HG03066 (cell line): ENCODE data around the gene UNC13D.
"Not testable (repeated sequence)": the region's sequence is repeated elsewhere in the genome, so short reads cannot be mapped to it uniquely, and the experiment has no call there.

ENCODE experiments used
- ATAC-seq: cut with Tn5 transposase; IDR thresholded peaks from one replicate; pipeline ENCODE4 v1.9.1; 2021; ENCODE audit warnings: low read depth; ENCODE audit not compliant: unreplicated experiment

UNC13D gene

DNA sequence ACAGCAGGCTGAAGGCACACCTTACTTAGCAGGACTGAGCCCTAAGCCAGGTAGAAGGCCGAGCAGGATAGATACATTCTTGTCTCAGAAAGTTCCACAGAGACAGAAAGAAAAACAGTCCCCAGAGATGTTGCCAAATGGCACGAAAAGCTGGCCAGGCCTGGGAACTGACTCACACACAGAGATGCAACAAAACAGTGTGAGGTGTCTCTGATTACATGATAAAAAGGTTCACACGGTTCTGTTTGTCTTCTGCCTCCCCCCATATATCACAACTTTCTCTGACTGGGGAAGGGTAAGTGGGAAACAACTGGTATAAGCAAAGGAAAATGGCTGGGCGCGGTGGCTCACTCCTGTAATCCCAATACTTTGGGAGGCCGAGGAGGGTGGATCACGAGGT lies 9.2 kb upstream of the UNC13D start:
- no peak for ATAC-seq

DNA sequence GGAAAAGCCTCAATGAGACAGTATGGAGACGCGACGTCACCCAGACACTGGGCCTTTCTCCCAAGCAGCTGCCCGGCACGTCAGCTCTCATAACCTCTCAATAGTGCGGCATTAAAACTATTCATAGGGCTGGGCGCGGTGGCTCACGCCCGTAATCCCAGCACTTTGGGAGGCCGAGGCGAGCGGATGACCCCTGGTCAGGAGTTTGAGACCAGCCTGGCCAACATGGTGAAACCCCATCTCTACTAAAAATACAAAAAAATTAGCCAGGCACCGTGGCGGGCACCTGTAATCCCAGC lies 7.4 kb upstream of the UNC13D start:
- ATAC-seq: not testable (repeated sequence)

GRCh38 chr17:75850928-75851692 lies 6.9 kb upstream of the UNC13D start:
- no peak for ATAC-seq

DNA sequence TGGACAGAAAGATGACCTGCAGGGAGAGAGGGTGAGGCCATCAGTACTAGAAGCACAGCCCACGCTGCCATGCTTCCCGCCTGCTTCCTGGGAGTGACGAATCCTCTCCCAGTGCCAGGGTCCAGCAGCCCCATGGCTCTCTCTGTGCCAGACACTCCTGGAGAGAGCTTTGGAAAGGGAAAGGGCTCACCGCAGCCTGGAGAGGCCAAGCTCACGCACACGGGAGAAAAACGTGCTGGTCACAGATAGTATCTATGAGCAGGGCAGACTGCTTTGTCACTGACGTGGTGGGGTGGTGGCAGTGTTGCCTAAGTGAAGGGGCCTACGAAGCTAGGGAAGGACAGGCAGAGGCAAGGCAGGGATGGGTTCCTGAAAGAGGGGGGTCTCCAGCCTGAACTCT lies 5.5 kb upstream of the UNC13D start:
- ATAC-seq: no peak

DNA sequence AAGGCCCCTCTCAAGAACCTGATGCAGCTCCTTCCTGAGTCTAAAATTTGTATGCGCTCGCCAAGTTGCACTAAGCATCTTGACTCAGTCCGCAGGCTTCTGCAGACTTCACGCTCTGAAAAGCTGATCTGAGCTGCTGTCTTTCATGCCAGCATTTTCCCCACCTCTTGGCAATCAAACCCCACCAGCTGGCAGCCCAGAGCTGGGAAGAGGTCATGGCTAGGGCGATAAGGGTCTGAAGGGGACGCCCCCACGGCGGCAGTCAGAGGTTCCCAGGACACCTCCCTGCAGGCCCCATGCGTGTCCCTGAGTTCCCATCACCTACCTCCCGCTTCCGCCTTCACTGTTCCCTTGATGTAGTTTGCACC lies 5.1 kb upstream of the UNC13D start:
- ATAC-seq: no peak

GRCh38 chr17:75848523-75849278 lies 4.5 kb upstream of the UNC13D start:
- ATAC-seq: no peak

GRCh38 chr17:75847614-75848522 lies 3.7 kb upstream of the UNC13D start:
- no peak for ATAC-seq

GRCh38 chr17:75846692-75847613 lies 2.7 kb upstream of the UNC13D start:
- ATAC-seq: no peak

DNA sequence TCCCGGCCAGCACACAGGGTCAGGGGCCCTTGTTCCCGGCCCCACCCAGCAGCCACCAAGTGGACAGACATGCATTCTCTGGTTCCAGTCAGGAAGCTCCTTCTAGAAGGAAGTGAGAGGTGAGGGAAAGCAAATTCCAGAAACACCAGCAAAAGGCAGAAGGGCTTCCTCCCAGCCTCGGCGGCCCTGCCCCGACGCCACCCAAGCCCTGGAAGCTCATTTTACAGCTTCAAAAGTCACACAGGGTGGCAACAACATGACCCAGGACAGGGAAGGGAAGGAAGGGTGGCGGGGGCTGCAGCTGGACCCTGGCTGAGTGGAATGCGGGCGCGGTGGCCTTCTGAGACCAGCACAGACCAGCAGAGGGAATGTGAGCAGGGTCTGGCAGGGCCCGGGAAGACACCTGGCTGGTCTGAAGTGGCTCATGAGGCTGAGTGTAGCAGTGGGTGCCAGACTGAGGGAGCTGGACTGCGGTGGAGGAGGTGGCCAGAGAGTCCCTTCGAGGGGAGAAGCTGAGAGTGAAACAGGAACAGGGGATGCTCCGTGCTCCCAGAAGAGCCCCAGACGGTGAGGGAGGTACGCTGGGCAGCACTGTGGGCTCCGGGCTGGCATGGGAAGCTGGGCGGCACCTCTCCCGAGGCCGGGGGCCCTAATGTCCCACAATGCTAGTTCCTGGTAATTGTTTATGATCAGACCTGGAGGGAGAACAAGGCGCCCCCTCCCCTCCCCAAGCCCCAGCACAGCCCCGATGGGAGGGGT lies 1.9 kb upstream of the UNC13D start:
- no peak for ATAC-seq

DNA sequence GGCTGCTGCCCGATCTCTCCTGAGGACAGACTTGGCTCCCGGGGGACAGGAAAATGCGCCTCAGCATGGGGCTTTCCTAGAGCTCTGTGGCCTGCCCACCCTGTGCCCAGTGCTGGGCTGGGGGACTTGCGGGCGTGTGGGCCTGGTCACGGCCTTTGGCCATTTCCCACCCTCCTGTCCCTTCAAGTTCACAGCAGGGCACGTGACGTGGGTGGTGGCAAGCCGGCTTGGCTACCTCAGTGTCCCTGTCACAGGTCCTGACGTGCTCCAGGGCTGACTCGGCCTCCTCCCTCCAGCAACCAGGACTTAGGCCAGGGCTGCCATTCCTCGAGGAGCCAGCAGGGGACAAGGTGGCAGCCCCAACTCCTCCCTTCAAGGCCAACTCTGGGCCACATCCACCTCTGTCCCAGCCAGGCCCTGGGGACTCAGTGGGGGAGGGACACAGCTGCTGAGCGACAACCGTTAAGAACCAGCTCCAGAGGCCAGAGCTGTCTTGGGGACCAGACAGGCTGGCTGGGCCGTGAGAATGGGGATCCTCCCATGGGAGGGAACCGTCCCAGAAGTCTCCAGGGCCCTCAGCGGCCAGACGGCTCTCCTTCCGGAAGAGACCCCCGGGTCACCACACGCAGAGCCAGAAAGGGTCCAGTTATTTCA lies 981 bp upstream of the UNC13D start:
- peak; percentile 78 for ATAC-seq

GRCh38 chr17:75844530-75845057 lies 390 bp upstream of the UNC13D start:
- no peak for ATAC-seq

DNA sequence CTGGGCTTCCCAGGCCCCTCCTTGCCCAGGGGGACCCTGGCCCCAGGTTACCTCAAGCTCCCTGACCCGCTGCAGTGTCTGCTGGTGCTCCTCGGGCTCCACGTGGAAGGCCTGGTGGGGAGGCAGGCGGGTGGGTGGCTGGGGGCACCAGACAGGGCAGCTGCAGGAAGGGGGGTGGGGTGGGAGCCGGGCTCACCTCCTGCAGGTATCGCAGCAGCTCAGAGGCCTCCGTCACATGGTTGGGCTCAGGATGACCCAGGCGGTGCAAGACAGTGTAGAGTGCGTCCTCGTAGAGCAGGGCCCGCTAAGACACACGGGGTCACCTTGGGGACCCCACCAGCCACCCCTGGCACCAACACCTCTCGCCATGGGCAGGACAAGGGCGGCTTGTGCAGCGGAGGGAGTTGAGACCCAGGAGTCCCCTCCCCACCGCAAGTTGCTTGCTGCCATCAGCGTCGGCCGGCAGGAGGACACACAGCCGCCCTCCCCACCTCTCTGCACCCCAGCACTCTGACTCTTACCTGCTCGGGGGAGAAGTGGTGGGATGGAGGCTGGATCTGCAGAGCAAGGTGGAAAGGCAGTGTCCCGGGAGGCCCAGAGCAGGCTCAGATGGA lies 1.1 kb downstream of the UNC13D start:
- no peak for ATAC-seq

DNA sequence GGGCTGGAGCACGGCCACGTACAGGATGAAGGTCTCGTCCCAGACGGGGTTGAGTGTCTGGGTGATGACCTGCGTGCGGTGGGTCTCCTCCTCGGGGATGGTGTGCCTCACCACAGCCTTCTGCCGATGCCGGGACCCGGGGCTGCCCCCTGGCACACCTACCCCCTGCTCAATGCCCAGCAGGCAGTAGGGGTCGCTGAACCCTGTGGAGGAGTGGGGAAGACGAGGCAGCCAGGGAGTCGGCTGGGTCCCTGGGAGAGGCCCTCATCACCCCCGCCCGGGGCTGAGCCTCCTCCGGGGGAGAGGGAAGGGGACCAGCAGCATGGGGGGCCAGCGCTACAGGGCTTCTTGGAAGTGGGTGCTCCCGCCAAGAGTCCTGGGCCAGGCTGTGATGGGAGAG lies 1.8 kb downstream of the UNC13D start:
- no peak for ATAC-seq

GRCh38 chr17:75840799-75841164 lies 3.4 kb downstream of the UNC13D start:
- ATAC-seq: no peak

GRCh38 chr17:75839942-75840798 lies 4.0 kb downstream of the UNC13D start:
- no peak for ATAC-seq

GRCh38 chr17:75838410-75838809 lies 5.8 kb downstream of the UNC13D start:
- ATAC-seq: no peak

DNA sequence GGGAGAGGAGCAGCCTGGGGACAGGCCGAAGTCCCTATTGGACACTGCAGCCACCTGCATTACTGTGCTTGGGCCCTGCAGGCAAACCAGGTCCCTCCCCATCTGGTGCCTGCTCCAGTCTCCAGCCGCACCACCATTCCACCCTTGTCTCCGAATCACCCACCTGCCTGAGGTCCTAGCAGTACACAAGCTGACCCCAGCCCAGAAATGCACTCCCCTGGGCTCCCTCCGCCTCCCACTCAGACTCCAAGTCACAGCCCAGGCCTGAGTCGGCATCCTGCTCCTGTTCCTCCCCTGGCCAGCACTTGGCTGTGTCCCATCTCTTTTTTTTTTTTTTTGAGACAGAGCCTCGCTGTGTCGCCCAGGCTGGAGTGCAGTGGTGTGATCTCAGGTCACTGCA lies 6.3 kb downstream of the UNC13D start:
- ATAC-seq: no peak

GRCh38 chr17:75836605-75837004 lies 7.6 kb downstream of the UNC13D start:
- ATAC-seq: no peak
